ENCODE data around the gene SLC26A6.

The SLC26A6 gene

DNA sequence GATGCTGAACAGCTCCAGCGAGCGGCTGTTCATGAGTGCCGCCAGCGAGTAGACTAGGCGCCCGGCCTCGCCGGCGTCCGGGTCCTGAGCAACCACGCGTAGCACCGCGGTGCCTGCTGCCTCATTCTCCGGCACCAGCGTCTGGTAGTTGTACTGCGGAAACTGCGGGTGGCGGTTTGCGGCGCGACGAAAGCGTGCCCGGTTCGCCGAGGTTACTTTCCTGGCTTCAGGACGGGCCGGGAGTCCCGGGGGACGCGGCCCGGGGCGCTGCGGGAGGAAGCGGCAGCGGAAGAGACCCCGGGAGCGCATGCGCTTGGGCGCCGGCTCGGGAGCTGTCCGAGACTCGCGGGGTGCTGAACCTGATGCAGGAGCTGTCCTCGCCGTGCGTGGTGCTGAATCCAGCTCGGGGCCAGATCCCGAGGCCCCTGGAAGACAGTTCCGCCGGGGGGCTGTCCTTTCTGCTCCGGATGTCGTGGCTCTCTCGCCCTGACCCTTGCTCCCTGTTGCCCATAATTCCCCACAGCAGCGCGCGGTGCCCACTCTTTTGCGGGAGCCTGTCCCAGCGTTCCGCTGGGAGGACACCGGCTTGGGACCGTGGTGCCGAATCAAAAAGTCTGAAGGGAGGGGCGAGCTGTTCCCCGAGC is 26.4 kb upstream of the SLC26A6 start:
- peak; percentile 73 for DNase-seq

DNA sequence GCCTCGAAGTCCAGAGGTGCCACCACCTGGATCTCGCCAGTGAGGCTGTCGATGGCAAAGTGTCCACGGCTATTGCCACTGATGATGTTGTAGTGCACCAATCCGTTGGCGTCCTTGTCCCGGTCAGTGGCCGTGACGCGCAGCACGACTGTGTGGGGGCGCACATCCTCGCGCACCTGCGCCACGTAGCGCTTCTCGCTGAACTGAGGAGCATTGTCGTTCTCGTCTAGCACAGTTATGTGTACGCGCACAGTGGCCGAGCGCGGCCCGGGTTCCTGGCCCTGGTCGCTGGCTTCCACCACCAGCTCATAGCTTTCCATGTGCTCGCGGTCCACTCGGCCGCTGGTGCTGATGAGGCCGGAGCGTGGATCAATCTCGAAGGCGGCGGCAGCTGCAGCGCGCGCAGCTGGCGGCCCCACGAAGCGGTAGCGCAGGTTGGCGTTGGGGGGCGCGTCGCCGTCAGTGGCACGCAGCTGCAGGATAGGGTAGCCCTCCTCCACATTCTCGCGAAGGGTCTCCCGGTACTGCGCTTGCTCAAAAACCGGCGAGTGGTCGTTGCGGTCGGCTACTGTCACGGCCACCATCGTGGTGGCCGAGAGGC is 25.6 kb upstream of the SLC26A6 start:
- no peak for DNase-seq

DNA sequence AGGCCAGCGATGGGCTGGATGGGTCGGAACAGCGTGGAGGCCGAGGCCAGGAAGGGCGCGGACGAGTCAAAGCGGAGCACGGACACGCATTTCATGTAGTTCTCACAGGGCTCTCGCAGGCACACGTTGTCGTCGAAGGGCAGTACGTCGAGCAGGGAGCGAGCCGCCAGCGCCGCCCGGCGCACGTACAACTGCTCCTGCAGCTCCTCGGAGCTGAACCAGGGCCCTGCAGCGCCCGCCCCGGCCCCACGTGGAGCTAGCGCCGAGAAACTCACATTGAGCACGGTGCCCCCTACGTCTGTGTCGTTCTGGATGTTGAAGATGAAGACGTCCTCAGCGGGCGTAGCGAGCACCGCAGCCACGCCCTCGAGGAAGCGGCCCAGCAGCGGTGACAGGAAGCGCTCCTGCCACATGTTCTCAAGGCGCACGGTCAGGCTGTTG is 21.6 kb upstream of the SLC26A6 start:
- DNase-seq: peak; percentile 51

DNA sequence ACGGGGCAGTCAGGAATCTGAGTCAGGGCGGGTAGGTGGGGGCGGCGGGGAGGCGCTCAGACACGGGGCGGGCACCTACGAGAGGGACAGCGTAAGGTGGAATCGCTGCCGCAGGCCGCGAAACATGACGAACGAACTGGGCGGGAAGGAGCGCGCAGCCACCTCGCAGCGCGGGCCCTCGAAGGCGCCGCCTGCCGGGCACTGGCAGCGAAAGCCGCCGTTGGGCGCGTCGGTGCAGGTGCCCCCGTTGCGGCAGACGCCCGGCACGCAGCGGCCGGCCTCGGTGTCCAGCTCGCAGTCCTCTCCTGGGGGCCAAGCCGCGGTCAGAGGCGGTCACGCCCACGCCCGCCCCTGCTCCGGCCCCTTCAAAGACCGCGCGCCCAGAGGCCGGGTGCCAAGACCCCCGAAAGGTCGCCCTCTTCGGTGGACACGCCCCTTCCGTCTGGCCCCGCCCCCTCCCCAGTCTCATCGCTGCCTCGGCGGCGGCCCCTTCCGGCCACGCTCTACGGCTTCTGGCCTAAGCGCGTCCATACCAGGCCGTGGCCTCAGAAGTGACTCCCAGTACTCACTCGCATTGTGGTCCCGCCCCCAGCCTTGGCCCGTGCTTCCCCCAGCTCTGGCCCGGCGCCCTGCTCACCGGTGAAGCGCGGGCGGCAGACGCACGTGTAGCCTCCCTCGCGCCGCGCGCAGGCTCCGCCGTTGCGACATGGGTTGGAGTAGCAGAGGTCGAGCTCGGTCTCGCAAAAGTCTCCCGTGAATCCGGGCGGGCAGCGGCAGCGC is 21.0 kb upstream of the SLC26A6 start:
- DNase-seq: peak; percentile 88

DNA sequence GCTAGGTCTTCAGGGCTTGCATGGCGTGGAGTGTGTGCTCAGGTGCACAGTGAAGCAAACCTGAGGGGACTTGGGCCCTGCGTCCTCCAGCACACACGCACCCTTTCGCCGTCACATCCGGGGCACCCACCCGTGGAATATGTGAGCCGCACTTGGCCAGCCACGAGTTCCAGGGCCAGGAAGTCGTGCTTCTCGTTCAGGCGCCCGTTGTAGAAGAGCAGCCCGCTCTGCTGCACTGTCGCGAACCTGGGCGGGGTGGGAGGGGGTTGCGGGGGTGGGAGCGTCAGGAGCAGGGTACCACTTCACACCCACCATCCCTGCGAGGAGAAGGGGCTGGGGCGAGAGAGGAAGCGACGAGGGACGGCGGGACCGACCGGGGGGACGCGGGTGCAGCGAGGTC is 20.3 kb upstream of the SLC26A6 start:
- DNase-seq: peak; percentile 65

DNA sequence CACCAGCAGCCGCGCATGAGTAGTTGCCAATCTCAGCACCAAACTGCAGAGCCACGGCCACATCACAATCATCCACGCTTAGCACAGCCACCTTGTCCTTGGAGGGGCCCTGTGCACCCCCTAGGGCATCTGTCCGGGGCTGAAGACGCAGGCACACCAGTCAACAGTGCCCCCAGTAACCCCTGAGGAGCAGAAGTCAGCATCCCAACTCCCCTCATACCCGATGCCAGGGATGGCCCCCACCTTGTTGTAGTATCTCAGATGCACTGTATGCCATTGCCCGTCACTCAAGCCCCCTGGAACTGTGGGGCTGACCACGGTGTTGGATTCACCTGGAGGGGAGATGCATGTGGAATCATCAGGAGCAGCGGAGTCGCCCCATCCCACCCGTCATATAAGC is 19.8 kb upstream of the SLC26A6 start:
- no peak for DNase-seq

DNA sequence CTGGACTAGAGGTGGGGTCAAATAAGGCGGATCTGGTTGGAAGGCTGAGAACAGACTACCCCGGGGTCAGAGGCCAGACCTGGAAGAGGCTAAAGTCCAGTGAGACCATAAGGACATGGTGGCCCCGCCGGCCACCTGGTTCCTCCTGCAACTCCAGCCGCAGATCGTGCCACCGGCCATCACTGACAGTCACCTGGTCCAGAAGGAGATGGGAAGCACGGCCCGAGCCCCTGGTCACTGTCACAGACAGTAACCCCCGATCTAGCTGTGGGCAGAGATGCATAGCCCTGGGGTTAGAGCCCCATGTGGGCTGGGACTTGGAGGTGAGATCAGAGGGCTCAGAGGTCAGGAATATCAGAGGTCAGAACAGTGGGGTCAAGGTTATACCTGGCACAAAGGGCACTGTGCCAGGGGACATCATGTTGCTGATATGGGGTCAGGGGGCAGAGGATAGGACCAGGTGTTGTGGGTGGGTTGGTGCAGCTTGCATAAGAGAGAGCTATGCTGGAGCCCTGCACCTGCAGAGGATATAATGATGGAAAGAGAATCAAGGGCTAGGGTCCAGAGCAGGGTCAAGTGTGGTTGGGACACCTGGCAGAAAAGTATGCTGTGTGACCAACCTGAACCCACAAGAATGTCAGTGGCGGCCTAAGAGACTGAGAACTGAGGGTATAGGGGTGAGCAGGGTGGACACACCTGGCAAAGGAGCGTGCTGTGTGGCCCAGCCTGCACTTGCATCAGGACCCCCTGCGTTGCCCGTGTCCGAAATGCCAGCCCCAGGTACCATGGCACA is 17.9 kb upstream of the SLC26A6 start:
- no peak for DNase-seq

DNA sequence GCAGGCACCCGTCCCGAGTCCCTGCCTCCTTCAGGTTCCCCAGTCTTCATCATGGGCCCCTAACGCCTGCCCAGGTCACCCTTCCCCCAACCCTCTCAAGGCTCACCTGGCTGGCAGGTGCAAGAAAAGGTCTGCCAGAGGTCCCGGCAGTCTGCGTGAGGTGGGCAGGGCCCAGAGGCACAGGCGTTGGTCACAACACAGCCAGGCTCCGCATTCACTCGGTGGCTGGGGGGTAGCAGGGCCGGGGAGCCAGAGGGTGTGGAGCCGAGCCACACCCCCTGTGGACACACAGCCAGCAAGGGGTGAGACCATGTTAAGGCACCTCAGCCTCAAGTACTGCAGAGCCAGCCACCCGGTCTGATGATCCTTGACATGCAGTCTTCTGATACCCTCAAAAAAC is 16.5 kb upstream of the SLC26A6 start:
- no peak for DNase-seq

DNA sequence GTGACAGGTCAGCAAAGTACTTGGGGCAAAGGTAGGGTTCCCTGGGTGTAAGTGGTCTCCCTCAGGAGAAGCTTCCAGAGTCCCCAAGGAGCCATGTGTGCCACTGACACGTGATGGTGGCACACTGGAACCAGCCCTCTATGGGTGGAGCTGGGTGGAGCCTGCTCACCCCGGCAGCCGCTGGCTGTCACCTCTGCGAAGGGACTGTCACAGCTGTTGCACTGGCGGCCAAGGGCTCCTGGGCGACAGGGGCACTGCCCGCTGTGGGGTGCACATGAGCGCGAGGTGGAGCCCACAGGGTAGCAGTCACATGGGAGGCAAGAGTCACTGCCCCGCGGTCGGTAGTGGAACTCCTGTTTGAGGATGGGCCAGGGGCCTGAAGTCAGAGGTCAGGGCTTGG is 15.5 kb upstream of the SLC26A6 start:
- no peak for DNase-seq

DNA sequence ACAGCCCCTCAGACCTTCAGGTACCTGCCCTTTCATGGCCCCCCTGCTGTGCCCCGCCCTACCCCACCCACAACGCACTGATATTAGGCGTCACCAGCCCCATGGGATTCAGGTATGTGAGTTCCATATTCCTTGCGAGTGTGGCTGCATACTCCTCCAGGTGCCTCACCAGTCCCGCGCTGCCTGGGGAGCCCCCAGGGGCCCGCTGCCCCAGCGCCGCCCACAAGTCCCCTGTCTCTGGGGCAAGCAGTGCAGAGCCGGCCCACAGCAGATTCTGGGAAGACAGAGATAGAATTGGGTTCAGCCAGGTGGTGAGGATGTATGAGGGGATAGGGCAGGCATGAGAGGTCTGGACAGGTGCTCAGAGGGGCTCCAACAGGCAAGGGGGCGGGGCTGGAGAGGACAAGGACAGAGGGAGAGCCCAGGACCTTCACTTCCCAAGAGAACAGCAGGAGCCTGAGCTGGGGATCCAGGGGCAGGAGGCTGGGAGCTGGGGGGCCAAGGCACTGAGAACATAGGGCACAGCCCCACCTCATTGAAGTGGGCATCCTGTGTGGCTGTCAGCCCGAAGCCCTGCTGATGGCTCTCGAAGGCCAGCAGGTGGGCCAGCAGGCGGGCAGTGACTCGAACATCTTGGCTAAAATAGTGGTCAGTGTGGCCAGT is 13.1 kb upstream of the SLC26A6 start:
- DNase-seq: no peak

DNA sequence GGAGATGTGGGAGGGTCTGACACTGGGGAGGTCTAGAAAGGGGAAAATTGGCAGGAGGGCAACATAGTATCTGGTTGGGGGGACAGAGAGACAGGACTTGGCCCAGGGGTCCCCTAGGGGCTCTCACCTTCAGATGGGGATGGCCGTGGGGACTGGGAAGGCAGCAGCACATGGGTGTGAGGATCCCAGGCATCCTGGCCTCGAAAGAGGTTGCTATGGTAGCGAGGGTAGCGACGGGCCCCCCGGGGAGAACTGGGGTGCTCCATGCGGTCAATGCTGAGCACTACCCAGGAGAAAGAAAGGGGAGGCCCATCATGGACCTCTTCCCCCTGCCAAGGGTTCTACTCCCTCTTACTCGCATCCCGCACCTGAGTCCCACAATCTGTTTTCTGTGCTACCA is 12.5 kb upstream of the SLC26A6 start:
- DNase-seq: no peak

DNA sequence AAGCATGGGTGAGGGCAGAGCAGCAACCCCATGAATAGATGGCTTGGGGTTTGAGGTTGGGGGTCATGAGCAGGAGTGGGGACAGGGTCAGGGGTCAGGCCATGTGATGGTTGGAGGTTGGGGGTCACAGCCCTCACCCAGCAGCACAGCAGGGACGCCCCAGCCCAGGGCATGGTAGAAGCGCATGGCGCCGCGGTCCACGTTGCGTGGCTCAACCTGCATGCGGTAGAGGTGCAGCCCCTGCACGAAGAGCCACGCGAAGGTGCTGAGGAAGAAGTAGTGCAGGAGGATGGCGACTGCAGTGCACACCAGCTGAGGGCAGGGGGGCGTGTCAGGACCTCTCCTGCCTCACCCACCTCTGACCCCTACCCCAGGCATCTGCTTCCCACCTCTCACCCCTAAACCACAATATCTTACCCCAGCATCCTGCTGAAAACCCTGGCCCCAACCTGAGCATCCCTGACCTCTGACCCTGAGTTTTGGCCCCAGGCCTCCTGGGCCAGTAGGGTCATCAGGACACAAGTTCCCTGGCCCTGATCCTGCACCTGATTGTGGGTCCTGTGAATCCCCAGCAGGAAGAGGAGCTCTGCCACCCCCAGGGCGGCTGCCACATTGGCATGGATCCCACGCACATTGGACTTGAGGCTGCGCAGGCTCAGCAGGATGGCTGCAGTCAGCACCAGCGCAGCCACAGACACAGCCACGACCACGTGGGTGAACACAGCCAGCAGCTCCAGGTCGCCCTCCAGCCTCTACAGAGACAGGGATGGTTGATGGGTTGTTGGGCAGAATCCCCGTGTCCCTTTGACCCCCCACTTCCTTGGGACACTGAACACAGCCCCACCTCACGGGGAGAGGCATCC is 9.9 kb upstream of the SLC26A6 start:
- no peak for DNase-seq

DNA sequence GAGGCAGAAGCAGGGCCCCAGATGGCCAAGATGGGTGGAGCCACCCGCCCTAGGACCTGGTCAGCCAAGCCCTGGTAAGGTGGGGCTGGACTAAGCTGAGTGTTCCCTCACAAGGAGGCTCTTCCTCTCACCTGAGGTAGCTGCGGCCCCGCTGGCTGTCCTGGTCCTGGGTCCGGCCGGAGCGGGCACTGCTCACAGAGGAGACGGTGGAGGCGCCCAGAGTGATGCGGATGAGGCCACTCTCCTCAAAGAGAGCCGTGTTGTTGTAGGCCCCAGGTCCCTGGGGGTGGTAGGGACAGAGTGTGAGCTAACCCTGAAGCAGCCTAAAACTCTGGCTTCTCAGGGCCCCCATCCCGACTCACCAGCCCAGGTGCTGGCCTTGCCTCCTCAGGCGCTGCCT is 7.3 kb upstream of the SLC26A6 start:
- no peak for DNase-seq

DNA sequence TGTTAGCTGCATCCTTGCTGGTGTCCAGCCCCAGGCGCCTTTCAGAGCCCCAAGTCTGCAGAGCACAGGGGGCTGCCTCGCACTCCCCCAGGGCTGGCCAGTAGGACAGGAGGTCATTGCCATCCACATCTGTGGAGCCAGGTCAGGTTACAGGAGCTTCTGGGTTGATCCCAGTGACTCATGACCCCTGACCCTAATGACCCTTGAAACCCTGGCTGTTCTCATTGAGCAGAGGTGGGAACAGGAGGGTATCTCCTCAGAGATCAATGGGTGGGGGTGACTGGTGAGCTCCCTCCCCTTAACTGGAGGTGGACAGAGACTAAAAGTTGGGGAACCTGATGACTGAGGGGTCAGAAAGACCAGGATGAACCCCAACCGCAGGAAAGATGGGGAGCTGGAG is 6.1 kb upstream of the SLC26A6 start:
- no peak for DNase-seq

DNA sequence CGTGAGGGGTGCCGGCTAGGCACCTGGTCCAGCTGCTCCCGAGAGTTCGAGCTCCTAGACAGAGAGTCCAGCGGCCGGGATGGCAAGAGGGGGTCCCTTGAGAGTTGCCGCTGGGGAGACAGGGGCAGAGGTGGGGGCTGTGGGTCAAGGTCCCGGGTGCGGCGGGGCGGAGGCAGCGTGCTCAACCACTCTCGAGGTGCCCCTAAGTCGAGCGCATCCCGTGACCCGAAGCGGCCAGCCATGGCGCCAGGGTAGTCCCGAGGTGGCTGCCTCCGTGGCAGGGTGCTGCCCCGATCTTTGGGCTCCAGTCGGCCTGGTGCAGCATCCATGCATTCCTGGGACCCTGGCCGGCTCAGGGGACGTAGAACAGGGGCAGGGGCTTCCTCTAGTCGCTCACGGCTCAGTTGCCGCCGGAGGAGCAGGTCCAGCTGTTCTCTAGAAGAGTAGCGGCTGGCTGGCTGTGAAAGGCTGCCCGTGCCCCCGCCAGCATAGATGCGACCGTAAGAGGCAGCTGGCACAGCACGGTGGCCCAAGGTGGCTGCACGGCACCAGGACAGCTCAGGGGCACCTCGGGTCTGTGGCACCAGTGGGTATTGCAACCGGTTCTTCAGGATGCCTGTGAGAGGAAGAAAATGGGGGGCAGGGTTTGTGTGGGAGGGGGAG is 4.8 kb upstream of the SLC26A6 start:
- no peak for DNase-seq

DNA sequence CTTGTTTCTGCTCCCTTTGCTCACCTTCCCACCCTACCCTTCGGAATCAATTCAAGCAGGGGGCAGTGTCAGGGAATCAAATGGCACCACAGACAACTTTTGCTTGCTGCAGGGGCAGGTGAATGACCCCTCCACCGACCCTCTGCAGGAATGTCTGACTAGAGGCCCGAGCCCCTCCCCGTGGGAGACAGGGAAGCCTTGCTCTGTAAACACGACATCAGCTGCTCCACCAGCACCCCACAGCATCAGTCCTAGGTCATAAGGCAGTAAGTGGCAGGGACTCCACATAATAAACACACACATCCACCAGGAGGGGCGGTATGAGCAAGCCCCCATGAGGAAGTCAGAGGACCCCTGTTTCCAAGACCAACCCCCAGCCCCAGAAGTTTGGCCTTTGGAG is 2.0 kb upstream of the SLC26A6 start:
- DNase-seq: no peak

DNA sequence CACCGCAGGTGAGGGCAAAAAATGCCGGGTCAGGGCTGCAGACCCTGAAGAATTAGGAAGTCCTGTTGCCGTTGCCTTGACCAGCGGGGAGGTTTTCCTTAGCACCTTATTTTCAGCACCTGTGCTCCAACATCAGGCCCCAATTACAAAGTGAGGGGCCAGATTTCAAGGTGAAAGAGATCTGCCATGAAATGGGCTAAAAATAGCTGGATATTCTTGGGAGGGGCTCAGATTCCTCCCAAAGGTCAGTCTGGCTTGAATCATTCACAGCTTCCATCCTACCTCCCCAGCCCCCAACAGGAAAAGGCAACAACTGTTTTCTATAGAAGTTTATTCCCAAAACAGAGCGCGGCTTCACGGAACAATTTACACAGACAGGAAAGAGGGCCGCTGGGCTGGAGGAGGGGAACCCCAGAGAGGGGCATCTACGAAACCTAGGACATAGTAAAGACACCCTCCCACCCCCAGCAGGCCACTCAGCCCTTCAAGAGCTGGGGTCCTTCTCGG is 941 bp upstream of the SLC26A6 start:
- DNase-seq: no peak

DNA sequence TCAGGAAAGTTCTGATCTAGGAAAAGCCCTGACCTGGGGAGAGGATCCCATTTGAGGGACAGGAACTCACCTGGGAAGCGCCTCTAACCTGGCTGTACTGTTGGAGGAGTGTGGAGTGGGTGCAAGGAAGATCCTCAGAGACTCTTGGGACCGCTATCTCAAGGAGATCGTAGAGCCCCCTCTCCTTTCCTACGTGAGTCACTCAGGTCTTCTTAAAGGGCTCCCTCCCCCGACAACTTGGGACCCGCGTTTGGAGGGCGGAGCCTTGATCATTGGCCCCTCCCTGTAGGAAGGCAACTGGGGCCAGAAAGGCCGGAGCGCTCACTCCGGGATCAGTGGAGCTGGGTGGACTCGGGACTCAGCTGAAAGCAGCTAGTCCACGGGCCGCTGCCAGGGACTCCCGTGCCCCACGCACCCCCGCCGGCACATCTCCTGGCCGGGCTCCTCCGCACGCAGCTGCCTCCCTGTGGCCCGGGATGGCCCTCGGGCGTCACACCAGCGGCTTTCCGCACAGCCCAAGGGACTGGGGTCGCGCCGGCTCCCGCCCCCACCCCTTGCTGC is 520 bp downstream of the SLC26A6 start:
- peak; percentile 29 for DNase-seq

DNA sequence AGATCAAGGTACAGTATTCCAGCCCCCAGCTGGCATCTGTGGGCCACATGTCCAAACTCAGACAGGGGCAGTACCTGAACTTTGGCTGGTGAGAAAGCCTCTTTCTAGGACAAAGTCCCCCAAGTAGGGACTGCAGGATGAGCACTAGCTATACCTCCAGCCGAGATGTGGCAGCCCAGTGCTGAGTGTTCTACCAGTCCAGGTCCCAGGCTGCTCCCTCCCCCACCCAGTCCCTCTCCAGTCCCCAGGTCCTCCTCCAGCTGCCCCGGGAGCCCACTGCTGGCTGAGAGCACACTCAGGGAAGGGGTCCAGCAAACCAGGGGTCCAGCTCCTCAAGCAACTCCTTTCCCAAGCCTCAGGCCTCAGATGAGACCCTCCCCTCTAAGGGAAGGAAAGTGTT is 1.5 kb downstream of the SLC26A6 start:
- no peak for DNase-seq

DNA sequence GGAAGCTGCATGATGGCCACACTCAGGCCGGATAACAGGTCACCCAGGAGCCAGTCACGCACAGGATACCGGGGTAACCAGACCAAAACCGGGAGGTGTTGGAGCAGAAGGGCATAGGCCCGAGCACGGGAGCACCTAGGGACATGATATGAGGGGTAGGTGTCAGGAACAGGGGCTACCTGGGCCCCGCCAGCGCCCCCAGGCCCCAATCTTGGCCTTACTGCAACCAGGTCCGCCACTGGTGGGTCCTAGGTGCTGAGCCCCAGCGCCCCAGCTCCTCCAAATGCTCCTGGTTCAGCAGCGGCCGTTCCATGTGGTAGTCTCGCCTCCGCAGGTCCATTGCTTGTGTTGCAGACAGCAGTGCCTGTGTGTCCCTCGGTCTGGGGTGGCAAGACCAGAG is 2.0 kb downstream of the SLC26A6 start:
- DNase-seq: no peak
